ENCODE measurements around the gene TNS3.

TNS3 gene

DNA sequence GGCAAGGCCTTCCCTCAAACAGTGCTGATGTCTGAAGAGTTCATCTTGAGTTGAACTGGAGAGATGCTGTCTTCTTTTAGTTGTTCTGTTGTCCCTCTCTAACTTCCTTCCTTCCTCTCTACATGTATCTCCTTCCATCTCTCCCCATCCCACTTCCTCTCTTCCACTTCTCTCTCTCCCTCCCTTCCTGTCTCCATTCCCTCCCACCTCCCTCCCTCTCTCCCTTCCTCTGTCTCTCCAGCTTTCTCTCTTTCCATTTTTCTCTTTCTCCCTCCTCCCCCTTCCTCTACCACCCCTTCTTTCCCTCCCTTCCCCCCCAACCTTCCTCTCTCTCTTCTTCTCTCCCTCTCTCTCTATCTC lies 40.7 kb upstream of the TNS3 start:
- no peak for DNase-seq
- Histone ChIP-seq H3F3A (ENCODE audit: insufficient read depth, low read length) (peaks cover 5% of the 10 kb centered on the region), H3K4me3 (ENCODE audit: low read length) (no peak overlapping the region), H3K27ac (ENCODE audit: low read length) (no peak overlapping the region), H2AFZ (ENCODE audit: low read length) (no peak overlapping the region), H3K9me2 (replicated peaks; ENCODE audit: insufficient read depth, low read length) (no peaks in the 10 kb centered on the region), H3K4me1 (ENCODE audit: low read length) (peaks cover 14% of the 10 kb centered on the region), H3K9ac (ENCODE audit: low read length) (no peak overlapping the region), H3K27me3 (replicated peaks; ENCODE audit: insufficient read depth, low read length) (no peaks in the 10 kb centered on the region), H3K4me2 (ENCODE audit: low read depth, low read length) (no peak overlapping the region), H3K9me3 (replicated peaks; ENCODE audit: insufficient read depth, low read length) (no peaks in the 10 kb centered on the region), H4K20me1 (ENCODE audit: insufficient read depth, low read length) (no peaks in the 10 kb centered on the region), H3K79me2 (ENCODE audit: low read length) (no peaks in the 10 kb centered on the region), H3K36me3 (replicated peaks; ENCODE audit: insufficient read depth, low read length) (no peaks in the 10 kb centered on the region)
- TF ChIP-seq, protein P1, sequence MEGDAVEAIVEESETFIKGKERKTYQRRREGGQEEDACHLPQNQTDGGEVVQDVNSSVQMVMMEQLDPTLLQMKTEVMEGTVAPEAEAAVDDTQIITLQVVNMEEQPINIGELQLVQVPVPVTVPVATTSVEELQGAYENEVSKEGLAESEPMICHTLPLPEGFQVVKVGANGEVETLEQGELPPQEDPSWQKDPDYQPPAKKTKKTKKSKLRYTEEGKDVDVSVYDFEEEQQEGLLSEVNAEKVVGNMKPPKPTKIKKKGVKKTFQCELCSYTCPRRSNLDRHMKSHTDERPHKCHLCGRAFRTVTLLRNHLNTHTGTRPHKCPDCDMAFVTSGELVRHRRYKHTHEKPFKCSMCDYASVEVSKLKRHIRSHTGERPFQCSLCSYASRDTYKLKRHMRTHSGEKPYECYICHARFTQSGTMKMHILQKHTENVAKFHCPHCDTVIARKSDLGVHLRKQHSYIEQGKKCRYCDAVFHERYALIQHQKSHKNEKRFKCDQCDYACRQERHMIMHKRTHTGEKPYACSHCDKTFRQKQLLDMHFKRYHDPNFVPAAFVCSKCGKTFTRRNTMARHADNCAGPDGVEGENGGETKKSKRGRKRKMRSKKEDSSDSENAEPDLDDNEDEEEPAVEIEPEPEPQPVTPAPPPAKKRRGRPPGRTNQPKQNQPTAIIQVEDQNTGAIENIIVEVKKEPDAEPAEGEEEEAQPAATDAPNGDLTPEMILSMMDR (IDR thresholded peaks at IDR 0.05; ENCODE audit: low read length) = no peak
- no peak for TF ChIP-seq EZH2 (optimal IDR thresholded peaks at IDR 0.05; ENCODE audit: low read depth, low read length)
- no peak for TF ChIP-seq EZH2phosphoT487 (IDR thresholded peaks at IDR 0.05; ENCODE audit: low read length)

DNA sequence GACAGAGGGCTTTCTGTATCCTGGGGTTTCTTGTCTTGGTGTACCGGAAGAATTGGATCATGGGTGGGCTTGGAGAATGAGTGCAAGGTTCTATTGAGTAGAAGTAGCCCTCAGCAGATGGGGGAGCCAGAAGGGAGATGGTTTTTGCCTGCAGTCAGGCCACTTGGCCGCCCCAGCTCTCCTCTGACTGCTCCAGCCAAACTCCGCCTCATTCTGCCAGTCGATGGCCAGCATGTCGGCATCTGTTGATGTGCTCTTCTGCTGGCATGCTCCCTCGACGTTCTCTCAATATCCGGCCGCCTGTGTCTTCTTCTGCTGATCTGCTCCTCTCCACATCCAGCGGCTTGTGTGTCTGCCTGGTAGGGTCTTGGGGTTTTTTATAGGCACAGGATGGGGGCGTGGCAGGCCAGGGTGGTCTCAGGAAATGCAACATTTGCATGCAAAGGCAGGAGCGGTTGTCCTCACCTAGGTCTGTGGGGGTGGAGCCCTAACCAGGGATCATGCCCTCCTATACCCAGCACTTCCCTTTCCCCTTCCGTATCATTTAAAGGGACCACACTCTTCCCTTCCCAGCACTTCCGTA lies 40.2 kb upstream of the TNS3 start:
- Histone ChIP-seq H3K36me3 (replicated peaks; ENCODE audit: insufficient read depth, low read length) (no peaks in the 10 kb centered on the region), H3K79me2 (ENCODE audit: low read length) (no peaks in the 10 kb centered on the region), H4K20me1 (ENCODE audit: insufficient read depth, low read length) (no peaks in the 10 kb centered on the region), H3K4me2 (ENCODE audit: low read depth, low read length) (no peak overlapping the region), H3K27me3 (replicated peaks; ENCODE audit: insufficient read depth, low read length) (no peaks in the 10 kb centered on the region), H2AFZ (ENCODE audit: low read length) (no peak overlapping the region), H3K27ac (ENCODE audit: low read length) (no peak overlapping the region), H3K9me2 (replicated peaks; ENCODE audit: insufficient read depth, low read length) (no peaks in the 10 kb centered on the region), H3K4me1 (ENCODE audit: low read length) (peaks cover 9% of the 10 kb centered on the region), H3K9ac (ENCODE audit: low read length) (no peak overlapping the region), H3K9me3 (replicated peaks; ENCODE audit: insufficient read depth, low read length) (no peaks in the 10 kb centered on the region), H3F3A (ENCODE audit: insufficient read depth, low read length) (0 out of 2 replicates have a peak, but pooled peaks cover under 1% of the 10 kb centered on the region), H3K4me3 (ENCODE audit: low read length) (no peak overlapping the region)
- no peak for DNase-seq
- TF ChIP-seq EZH2 (optimal IDR thresholded peaks at IDR 0.05; ENCODE audit: low read depth, low read length) (no peak), EZH2phosphoT487 (IDR thresholded peaks at IDR 0.05; ENCODE audit: low read length) (no peak)
- TF ChIP-seq, protein P1 (IDR thresholded peaks at IDR 0.05; ENCODE audit: low read length) = no peak

DNA sequence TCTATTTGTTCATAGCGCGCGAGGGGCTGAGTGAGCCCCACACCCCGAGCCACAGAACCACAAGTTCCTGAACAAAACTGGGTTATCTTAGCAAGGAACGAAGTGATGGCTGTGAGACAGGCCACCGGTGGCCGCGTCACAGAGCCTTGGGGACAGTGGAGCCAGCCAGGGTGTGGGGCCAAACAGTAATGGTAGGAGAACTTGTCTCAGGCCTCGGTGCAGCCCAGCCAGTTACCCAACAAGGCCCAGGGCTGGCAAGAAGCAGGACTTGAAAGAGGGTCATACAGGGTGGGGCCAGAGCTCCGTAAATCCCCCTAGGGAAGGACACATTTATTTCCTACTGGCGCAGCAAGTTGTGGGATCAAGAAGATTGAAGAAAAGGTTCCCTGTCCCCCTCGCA lies 39.4 kb upstream of the TNS3 start:
- no peak overlapping the region for H3K4me2 ChIP-seq (ENCODE audit: low read depth, low read length)

More for the DNA sequence above, 39.4 kb upstream of the TNS3 start:
- Histone ChIP-seq H4K20me1 (ENCODE audit: insufficient read depth, low read length) (no peaks in the 10 kb centered on the region), H3K36me3 (replicated peaks; ENCODE audit: insufficient read depth, low read length) (no peaks in the 10 kb centered on the region), H3K9me2 (replicated peaks; ENCODE audit: insufficient read depth, low read length) (no peaks in the 10 kb centered on the region), H3K9me3 (replicated peaks; ENCODE audit: insufficient read depth, low read length) (no peaks in the 10 kb centered on the region), H3K4me3 (ENCODE audit: low read length) (no peak overlapping the region), H3F3A (ENCODE audit: insufficient read depth, low read length) (no peaks in the 10 kb centered on the region), H3K79me2 (ENCODE audit: low read length) (no peaks in the 10 kb centered on the region), H2AFZ (ENCODE audit: low read length) (no peak overlapping the region), H3K9ac (ENCODE audit: low read length) (no peak overlapping the region), H3K27me3 (replicated peaks; ENCODE audit: insufficient read depth, low read length) (no peaks in the 10 kb centered on the region), H3K4me1 (ENCODE audit: low read length) (peaks cover 8% of the 10 kb centered on the region), H3K27ac (ENCODE audit: low read length) (no peak overlapping the region)
- DNase-seq = no peak
- no peak for TF ChIP-seq EZH2 (optimal IDR thresholded peaks at IDR 0.05; ENCODE audit: low read depth, low read length)
- TF ChIP-seq, protein P1 (IDR thresholded peaks at IDR 0.05; ENCODE audit: low read length) = no peak
- TF ChIP-seq EZH2phosphoT487 (IDR thresholded peaks at IDR 0.05; ENCODE audit: low read length) = no peak
